GM19463 (cell line): Measurements from ENCODE around the gene WIF1.

Experiments
- ATAC-seq: cut with Tn5 transposase; IDR thresholded peaks from one replicate; pipeline ENCODE4 v1.9.1; 2021; ENCODE audit warnings: mild to moderate bottlenecking, moderate library complexity; ENCODE audit not compliant: unreplicated experiment

The WIF1 gene

DNA sequence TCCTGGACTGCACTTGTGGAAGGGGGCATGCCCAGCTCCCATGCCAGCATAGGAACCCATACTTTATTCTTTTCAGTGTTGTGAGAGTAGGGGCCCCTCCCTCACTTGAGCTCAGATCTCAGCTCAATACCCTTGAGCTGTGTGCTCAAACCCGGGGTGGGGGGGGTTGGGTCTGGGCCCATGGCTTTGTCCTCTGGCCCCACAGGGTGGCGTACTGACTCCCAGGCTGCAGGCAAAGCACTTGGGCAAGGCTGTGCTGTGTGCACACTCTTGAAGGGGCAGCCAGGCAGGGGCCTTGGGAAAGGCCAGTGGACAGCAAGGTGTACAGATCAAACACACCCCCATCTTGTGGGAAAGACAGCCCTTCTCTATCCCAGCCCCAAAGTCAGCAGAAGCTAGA, 81.8 kb downstream of the WIF1 start:
- no peak for ATAC-seq

DNA sequence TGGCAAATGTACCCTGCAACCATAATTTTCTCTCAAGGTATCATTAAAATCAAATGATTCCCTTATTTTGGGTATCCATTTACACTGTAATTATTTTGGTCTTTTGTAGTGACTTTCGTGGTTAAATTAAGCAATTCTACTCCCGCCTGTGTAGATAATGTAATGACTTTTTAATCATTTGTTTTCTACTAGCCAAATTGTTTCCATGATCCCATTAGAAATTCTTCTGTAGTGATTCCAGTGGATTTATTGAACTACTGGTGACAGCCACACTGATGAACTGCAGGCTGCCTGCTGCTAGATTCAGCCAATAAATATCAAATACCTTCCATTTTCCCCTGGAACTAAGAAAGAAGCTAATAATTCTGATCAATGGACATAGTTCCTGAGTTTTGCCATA, 96.0 kb downstream of the WIF1 start:
- ATAC-seq: no peak

DNA sequence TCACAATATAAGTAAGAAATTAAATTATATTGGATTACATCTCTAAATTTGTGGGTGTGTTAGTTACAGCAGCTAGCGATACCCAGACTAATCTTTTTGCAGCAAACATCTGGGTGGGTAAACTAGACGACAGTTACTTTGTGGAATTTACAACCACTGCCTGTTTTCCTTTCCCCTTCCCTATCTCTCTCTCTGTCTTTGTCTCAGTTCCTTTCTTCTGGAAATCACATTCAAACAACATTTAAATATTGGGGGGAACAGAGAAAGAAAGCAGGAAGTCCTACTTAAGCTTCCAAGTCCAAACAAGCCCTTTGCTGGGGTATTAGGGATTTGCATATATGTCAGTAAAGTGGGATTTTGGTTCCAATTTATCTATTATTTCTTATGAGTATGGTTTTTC, 97.6 kb downstream of the WIF1 start:
- no peak for ATAC-seq

DNA sequence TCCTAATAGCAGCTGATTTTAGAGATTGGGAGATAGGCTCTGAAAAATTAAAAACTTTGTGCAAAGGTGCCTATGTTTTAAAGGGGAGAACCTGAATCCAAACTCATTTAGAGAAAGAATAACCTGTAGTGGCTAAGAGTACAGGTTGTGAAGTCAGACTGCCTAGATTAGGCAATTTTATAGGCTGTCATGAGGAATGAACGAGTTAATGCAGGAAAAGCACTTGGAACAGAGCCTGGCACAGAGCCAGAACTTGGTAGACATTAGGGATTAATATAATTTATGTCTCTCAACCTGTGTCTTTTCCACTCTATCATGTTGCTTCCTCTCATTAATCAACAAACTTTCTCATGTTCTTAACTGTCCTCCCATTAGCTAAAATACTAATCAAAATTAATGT, 98.1 kb downstream of the WIF1 start:
- ATAC-seq: no peak

DNA sequence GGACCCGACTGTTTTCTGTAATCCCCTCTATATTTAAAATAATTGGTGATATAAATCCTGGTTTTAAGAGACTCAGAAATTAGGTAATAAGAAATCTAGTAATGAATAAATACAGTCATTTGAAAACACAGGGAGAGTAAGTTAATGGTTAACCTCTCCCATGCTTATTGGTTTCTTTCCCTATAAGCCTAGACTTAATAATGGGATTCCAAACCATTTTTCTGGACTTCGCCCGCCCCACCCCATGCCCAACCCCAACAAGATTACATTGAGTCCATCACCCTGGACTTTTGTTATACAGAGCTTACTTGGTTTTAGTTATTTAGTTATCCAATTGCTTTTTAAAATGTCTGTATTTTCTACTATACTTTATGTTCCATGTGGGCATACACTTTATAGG, 98.7 kb downstream of the WIF1 start:
- ATAC-seq: no peak

DNA sequence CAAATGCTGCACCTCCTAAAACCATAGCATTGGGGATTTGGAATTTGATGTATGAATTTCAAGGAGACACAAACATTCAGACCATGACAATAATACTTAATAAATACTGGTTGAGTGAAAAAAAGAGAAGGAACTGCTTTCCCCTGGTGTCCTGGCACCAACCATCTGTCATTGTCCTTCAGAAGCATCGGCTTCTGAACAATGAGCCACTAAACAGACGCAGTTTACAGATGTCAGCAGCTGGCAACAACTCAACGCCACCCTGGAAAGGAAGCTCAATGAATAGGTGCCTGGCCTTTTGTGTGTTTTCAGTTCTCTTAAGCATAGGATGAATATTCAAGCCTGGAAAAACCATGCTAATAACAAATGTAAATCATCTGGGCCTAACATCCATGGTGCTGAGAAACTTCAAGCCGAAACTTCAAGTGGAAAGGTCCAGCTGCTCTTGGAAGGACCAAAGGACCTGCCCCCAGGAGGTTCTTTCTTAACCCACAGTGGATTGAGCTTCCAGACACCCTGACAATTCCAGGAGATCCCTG, 101.3 kb downstream of the WIF1 start:
- no peak for ATAC-seq

DNA sequence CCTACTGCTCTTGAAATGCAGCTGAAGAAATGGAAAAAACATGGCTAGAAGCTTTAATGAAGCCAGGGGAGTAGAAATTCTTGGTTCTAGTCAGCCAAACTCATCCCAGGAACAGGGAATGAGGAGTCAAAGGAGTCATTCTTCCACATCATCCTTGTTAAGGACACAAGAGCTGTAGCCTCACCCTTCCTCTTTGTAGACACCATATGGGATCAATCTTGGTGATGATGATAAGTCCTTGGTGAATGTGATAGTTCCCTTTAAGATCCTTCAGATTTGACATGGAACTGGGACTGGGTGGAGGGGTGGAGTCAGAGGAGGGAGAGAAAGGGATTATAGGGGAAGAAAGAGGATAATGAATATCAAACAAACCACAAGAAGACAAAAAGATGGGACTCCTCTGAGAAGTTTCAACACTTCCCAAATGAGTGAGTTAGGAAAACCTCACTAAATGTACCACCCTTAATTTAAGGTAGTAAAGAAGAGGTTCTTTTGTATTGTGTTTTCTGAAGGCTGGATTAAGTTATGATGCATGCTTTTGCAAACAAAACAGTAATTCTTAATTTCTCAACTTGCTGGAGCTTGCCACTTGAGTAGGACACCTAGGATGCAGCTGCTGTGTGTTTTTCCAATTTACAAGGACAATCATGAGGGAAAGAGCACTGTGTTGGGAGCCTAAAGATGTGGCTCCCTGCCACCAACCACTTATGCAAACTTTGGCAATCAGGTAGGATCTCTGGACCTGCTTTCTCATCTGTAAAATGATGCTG, 104.0 kb downstream of the WIF1 start:
- ATAC-seq: no peak

DNA sequence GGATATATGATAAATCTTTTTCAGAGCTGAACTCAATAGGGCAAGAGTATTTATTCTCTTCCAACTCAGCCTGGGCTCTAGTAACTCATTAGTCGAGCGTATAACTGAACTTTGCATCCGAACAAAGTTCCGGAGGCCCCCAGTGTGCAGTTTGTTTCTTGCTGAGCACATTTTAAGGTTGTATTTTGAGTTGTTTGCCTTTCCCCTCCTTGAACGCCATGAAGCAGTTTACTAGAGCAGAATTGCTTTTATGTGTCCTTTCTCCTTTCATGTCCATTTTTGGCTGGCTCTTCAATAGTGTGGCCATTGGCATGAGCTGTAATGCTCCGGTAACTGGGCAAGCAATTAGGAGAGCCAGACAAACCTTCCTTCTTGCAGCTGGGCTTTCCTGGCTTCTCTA, 105.3 kb downstream of the WIF1 start:
- ATAC-seq: no peak

DNA sequence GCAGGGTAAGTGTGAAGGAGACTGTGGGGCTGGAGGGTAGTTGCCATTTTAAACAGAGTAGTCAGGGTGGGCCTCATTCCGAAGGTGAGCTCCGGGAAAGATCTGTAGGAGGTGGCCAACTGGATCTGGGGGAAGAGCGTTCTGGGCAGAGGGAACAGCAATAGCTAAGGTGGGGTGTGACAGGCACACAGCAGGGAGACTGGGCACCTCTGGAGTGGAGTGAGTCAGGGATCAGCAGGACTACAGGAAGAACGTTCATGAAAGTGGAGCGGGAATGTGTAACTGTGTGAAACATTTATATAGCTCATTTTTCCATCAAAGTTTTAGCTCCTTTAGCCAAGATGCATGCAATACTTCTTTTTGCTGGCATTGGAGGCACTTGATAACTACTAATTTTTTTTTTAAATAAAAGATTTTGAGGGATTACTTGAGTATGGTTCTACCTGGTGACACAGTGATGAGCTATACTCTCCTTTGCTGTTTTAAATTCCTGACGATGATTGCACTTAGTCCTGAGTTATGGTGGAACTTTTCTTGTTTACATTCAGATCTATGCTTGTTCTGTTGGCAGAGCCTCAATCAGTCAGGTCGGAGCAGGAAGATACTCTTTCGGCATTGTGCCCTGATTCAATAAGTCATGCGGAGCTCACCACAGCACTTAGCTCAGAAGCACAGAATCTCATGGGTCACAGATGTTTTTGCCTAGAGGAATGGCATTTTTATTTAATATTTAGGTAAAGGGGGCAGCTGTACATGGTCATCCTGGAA, 106.4 kb downstream of the WIF1 start:
- ATAC-seq: no peak

DNA sequence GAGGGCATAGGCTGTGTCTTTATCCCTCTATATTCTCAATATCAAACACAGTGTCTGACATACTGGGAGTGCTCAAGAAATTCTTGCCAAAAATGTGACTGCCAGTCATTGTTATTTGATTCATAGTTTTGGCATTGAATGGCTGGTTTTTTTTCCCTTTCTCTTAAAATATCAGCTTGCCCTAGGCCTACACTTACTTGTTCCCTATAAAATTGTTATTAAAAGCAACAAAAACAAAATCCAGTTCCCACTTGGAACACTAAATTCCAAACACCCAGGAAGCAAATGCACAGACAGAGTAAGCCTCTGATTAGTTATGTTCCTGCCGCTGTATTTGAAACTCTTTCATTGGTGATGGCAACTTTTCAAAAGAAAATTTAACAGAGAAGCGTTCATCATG, 110.7 kb downstream of the WIF1 start:
- no peak for ATAC-seq

DNA sequence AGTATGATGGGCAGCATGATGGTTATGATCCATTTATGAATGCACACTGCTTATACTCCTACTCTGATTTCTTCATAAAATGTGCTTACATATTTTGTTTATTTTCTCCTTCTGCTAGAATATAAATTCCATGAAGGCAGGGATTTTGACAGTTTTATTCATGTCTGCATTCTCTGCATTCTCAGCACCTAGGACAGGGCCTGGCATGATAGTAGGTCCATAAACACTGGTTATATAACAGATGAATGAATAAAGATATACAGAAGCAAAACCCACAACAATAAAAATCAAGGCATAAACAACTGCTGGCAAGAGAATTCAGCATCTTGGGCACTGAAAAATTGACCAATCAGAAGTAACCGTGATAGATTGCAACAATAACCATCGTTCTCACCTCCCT, 115.4 kb downstream of the WIF1 start:
- no peak for ATAC-seq

DNA sequence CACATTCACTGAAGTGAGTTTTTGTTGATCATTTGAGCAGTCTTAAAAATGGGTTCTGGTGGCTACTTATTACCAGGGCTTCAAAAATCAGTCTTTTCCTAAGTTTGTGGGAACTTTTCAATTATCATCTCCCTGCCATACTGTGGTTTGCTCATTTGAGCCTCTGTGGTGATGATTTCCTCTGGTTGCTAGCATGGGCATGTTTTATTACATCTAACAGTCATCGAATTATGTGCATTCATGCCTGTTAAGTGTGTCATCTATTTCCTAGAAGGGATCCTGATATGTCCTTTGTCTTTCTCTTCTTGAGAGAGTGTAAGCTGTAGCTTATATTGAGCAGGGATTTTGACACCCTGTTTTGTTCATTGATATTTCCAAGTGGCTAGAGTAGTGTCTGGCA, 116.8 kb downstream of the WIF1 start:
- ATAC-seq: no peak
